ENCODE results near the gene CDON. TPM values are rescaled to one million over a fixed set of nuclear protein-coding genes. Genes with fewer than 3 reads are reported as not detected.

CDON gene
- polyA plus RNA-seq (2013, experiment 1 of 4): 175 TPM
- polyA plus RNA-seq (2013, experiment 2 of 4): 198 TPM
- 131 TPM for polyA plus RNA-seq (2013, experiment 3 of 4)
- 166 TPM for polyA plus RNA-seq (2013, experiment 4 of 4)

- H3K27ac ChIP-seq (ENCODE audit: insufficient read depth, low read depth, low read length, poor library complexity, severe bottlenecking): peak within 1 kb of the TSS; percentile 96
- H3K4me1 ChIP-seq (ENCODE audit: control insufficient read depth, insufficient read depth, low read length): peaks cover 4% of the 10 kb centered on the region
- H3K9me3 ChIP-seq (ENCODE audit: control insufficient read depth, low read length): no peaks in the 10 kb centered on the region
- no peaks in the 10 kb centered on the region for H3K27me3 ChIP-seq (ENCODE audit: control insufficient read depth, insufficient read depth, low read length, poor library complexity, severe bottlenecking)
- H3K4me3 ChIP-seq (ENCODE audit: insufficient read depth, low read depth, low read length): peak within 1 kb of the TSS; percentile 88
- 0% methylated on average over 81 to 82 of the region's 82 CpGs for WGBS, 2 experiments
- H3K36me3 ChIP-seq (ENCODE audit: control insufficient read depth, insufficient read depth, low read length): no peaks in the 10 kb centered on the region
Measured at GRCh38 chr11:126062679-126063506, at the start of gene CDON. CDON (minus strand) TSS chr11:126062866; CDS start chr11:126023476, 39,390 bp downstream.

GRCh38 chr11:126111458-126112116, 48.9 kb upstream of the CDON start:
- WGBS, 2 experiments: 93 to 95% methylated on average over 8 of the region's 8 CpGs
- Histone ChIP-seq H3K27ac (ENCODE audit: insufficient read depth, low read depth, low read length, poor library complexity, severe bottlenecking) (no peak overlapping the region), H3K9me3 (ENCODE audit: control insufficient read depth, low read length) (no peaks in the 10 kb centered on the region), H3K36me3 (ENCODE audit: control insufficient read depth, insufficient read depth, low read length) (no peaks in the 10 kb centered on the region), H3K4me3 (ENCODE audit: insufficient read depth, low read depth, low read length) (no peak overlapping the region), H3K27me3 (ENCODE audit: control insufficient read depth, insufficient read depth, low read length, poor library complexity, severe bottlenecking) (no peaks in the 10 kb centered on the region), H3K4me1 (ENCODE audit: control insufficient read depth, insufficient read depth, low read length) (peaks cover 47% of the 10 kb centered on the region)

- WGBS, 2 experiments: 91 to 93% methylated on average over 10 of the region's 10 CpGs
- H3K36me3 ChIP-seq (ENCODE audit: control insufficient read depth, insufficient read depth, low read length): no peaks in the 10 kb centered on the region
- peaks cover 47% of the 10 kb centered on the region for H3K4me1 ChIP-seq (ENCODE audit: control insufficient read depth, insufficient read depth, low read length)
- H3K27me3 ChIP-seq (ENCODE audit: control insufficient read depth, insufficient read depth, low read length, poor library complexity, severe bottlenecking): no peaks in the 10 kb centered on the region
- no peak overlapping the region for H3K4me3 ChIP-seq (ENCODE audit: insufficient read depth, low read depth, low read length)
- H3K9me3 ChIP-seq (ENCODE audit: control insufficient read depth, low read length): no peaks in the 10 kb centered on the region
- no peak overlapping the region for H3K27ac ChIP-seq (ENCODE audit: insufficient read depth, low read depth, low read length, poor library complexity, severe bottlenecking)
Measured at GRCh38 chr11:126109941-126110731, 47.5 kb upstream of the CDON start.

GRCh38 chr11:126106594-126107328, 44.1 kb upstream of the CDON start:
- WGBS, 2 experiments: 88% methylated on average over 17 of the region's 17 CpGs
- H3K36me3 ChIP-seq (ENCODE audit: control insufficient read depth, insufficient read depth, low read length): no peaks in the 10 kb centered on the region
- no peak overlapping the region for H3K4me3 ChIP-seq (ENCODE audit: insufficient read depth, low read depth, low read length)
- peaks cover 53% of the 10 kb centered on the region for H3K4me1 ChIP-seq (ENCODE audit: control insufficient read depth, insufficient read depth, low read length)
- H3K27me3 ChIP-seq (ENCODE audit: control insufficient read depth, insufficient read depth, low read length, poor library complexity, severe bottlenecking): no peaks in the 10 kb centered on the region
- no peaks in the 10 kb centered on the region for H3K9me3 ChIP-seq (ENCODE audit: control insufficient read depth, low read length)
- H3K27ac ChIP-seq (ENCODE audit: insufficient read depth, low read depth, low read length, poor library complexity, severe bottlenecking): no peak overlapping the region

- Histone ChIP-seq H3K4me1 (ENCODE audit: control insufficient read depth, insufficient read depth, low read length) (peaks cover 61% of the 10 kb centered on the region), H3K36me3 (ENCODE audit: control insufficient read depth, insufficient read depth, low read length) (no peaks in the 10 kb centered on the region), H3K27me3 (ENCODE audit: control insufficient read depth, insufficient read depth, low read length, poor library complexity, severe bottlenecking) (no peaks in the 10 kb centered on the region), H3K27ac (ENCODE audit: insufficient read depth, low read depth, low read length, poor library complexity, severe bottlenecking) (no peak overlapping the region), H3K4me3 (ENCODE audit: insufficient read depth, low read depth, low read length) (no peak overlapping the region), H3K9me3 (ENCODE audit: control insufficient read depth, low read length) (no peaks in the 10 kb centered on the region)
- WGBS, 2 experiments: 83% methylated on average over 11 of the region's 11 CpGs
Measured at GRCh38 chr11:126105748-126106080, 43.0 kb upstream of the CDON start.

- Histone ChIP-seq H3K9me3 (ENCODE audit: control insufficient read depth, low read length) (no peaks in the 10 kb centered on the region), H3K27me3 (ENCODE audit: control insufficient read depth, insufficient read depth, low read length, poor library complexity, severe bottlenecking) (no peaks in the 10 kb centered on the region), H3K4me1 (ENCODE audit: control insufficient read depth, insufficient read depth, low read length) (peaks cover 67% of the 10 kb centered on the region), H3K27ac (ENCODE audit: insufficient read depth, low read depth, low read length, poor library complexity, severe bottlenecking) (no peak overlapping the region), H3K4me3 (ENCODE audit: insufficient read depth, low read depth, low read length) (no peak overlapping the region), H3K36me3 (ENCODE audit: control insufficient read depth, insufficient read depth, low read length) (no peaks in the 10 kb centered on the region)
- WGBS, 2 experiments: 84% methylated on average over 14 of the region's 14 CpGs
Measured at GRCh38 chr11:126105022-126105747, 42.5 kb upstream of the CDON start.

- H3K4me3 ChIP-seq (ENCODE audit: insufficient read depth, low read depth, low read length): no peak overlapping the region
- no peaks in the 10 kb centered on the region for H3K9me3 ChIP-seq (ENCODE audit: control insufficient read depth, low read length)
- WGBS, 2 experiments: 0% methylated on average over 6 of the region's 6 CpGs
- H3K27ac ChIP-seq (ENCODE audit: insufficient read depth, low read depth, low read length, poor library complexity, severe bottlenecking): peak overlapping the region; percentile 83
- no peaks in the 10 kb centered on the region for H3K27me3 ChIP-seq (ENCODE audit: control insufficient read depth, insufficient read depth, low read length, poor library complexity, severe bottlenecking)
- H3K4me1 ChIP-seq (ENCODE audit: control insufficient read depth, insufficient read depth, low read length): peaks cover 74% of the 10 kb centered on the region
- H3K36me3 ChIP-seq (ENCODE audit: control insufficient read depth, insufficient read depth, low read length): no peaks in the 10 kb centered on the region
Measured at GRCh38 chr11:126104420-126104819, 41.8 kb upstream of the CDON start.

GRCh38 chr11:126103150-126103549, 40.5 kb upstream of the CDON start:
- H3K9me3 ChIP-seq (ENCODE audit: control insufficient read depth, low read length): no peaks in the 10 kb centered on the region
- H3K4me3 ChIP-seq (ENCODE audit: insufficient read depth, low read depth, low read length): no peak overlapping the region
- no peaks in the 10 kb centered on the region for H3K36me3 ChIP-seq (ENCODE audit: control insufficient read depth, insufficient read depth, low read length)
- no peaks in the 10 kb centered on the region for H3K27me3 ChIP-seq (ENCODE audit: control insufficient read depth, insufficient read depth, low read length, poor library complexity, severe bottlenecking)
- peaks cover 87% of the 10 kb centered on the region for H3K4me1 ChIP-seq (ENCODE audit: control insufficient read depth, insufficient read depth, low read length)
- 80 to 83% methylated on average over 5 of the region's 5 CpGs for WGBS, 2 experiments
- no peak overlapping the region for H3K27ac ChIP-seq (ENCODE audit: insufficient read depth, low read depth, low read length, poor library complexity, severe bottlenecking)

GRCh38 chr11:126102436-126102981, 39.8 kb upstream of the CDON start:
- H3K36me3 ChIP-seq (ENCODE audit: control insufficient read depth, insufficient read depth, low read length): no peaks in the 10 kb centered on the region
- peaks cover 93% of the 10 kb centered on the region for H3K4me1 ChIP-seq (ENCODE audit: control insufficient read depth, insufficient read depth, low read length)
- H3K27me3 ChIP-seq (ENCODE audit: control insufficient read depth, insufficient read depth, low read length, poor library complexity, severe bottlenecking): no peaks in the 10 kb centered on the region
- no peak overlapping the region for H3K4me3 ChIP-seq (ENCODE audit: insufficient read depth, low read depth, low read length)
- no peak overlapping the region for H3K27ac ChIP-seq (ENCODE audit: insufficient read depth, low read depth, low read length, poor library complexity, severe bottlenecking)
- no peaks in the 10 kb centered on the region for H3K9me3 ChIP-seq (ENCODE audit: control insufficient read depth, low read length)
- WGBS, 2 experiments: 77 to 78% methylated on average over 7 of the region's 7 CpGs
